Esophagus muscularis mucosa (tissue), 4 donors: Measurements from ENCODE around the gene XIRP2.

Experiments
- CTCF ChIP-seq, 3 experiments: fragments of 200-600 bp in 2 of 3; fragments of 450-650 bp in 1 of 3; sonication (generic) in 2 of 3; IDR thresholded peaks; one replicate each; pipeline ENCODE4 v1.5.1; 2017 to 2019; ENCODE audit warnings: antibody characterized with exemption in 3 of 3, mild to moderate bottlenecking in 2 of 3, moderate library complexity in 1 of 3
- EP300 ChIP-seq: sonication (generic); formaldehyde crosslinking; IDR thresholded peaks from one replicate; pipeline ENCODE4 v1.6.1; 2017; ENCODE audit warnings: antibody characterized with exemption
- POLR2A ChIP-seq: fragments of 450-650 bp; IDR thresholded peaks from one replicate; pipeline ENCODE4 v1.6.1; 2017; ENCODE audit warnings: antibody characterized with exemption, moderate library complexity, mild to moderate bottlenecking, low read depth
- POLR2AphosphoS5 ChIP-seq, 2 donors: sonication (generic); formaldehyde crosslinking; IDR thresholded peaks; one replicate each; pipeline ENCODE4 v1.6.1; 2017; ENCODE audit warnings: antibody characterized with exemption in 2 of 2

GRCh38 chr2:167200019-167200418 lies 311.7 kb downstream of the XIRP2 start:
- no peak for TF ChIP-seq POLR2A
- TF ChIP-seq CTCF (IDR thresholded peaks at IDR 0.05): no peak
- no peak for TF ChIP-seq POLR2AphosphoS5 (IDR thresholded peaks at IDR 0.05)
- TF ChIP-seq EP300: no peak
